Measurements from ENCODE around the gene ARSB. TPM values are rescaled to one million over a fixed set of nuclear protein-coding genes. Genes with fewer than 3 reads are reported as not detected.

ARSB gene
- total and polyA plus RNA-seq, 5 experiments from 2014 or later, result 2.2 to 4.7 (median 4.1) TPM

DNA sequence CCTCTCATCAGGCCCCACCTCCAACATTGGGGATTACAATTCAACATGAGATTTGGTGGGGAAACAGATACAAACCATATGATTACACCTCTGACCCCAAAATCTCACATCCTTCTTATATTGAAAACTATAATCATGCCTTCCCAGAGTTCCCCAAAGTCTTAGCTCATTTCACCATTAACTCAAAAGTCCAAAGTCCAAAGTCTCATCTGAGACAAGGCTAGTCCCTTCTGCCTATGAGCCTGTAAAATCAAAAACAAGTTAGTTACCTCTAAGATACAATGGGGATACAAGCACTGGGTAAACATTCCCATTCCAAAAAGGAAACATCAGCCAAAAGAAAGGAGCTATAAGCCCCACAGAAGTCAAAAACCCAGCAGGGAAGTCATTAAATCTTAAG lies 26.8 kb upstream of the ARSB start:
- POLR2A ChIA-PET, result no interaction called here

DNA sequence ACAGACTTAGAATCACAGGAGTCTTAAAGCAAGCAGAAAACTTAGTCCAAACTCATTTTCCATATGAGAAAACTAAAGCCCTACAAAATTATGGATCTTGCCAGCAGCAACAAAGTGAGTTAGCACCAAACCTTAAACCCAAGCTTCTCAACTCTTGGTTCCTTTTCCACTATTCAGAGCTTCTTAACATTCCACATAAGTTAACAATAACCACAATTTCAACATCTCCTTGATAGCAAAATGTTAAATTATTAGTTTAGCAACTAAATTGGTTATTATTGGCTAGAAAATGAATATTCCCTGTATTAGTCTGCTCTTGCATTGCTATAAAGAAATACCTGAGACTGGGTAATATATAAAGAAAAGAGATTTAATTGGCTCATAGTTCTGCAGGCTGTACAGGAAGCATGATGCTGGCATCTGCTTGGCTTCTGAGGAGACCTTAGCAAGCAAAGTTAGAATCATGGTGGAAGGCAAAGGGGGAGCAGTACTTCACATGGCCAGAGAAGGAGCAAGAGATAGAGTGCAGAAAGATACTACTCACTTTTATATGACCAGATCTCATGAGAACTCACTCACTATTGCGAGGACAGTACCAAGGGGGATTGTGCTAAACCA lies 26.2 kb upstream of the ARSB start:
- POLR2A ChIA-PET, result no interaction called here
- ATAC-seq (peak in 1 of 2 donors; percentile 32), DNase-seq (no peak)
- peaks cover 0 to 13% (median 5%) of the 10 kb centered on the region in 3 donors for H3K36me3 Mint-ChIP-seq
- H3K9me3 Mint-ChIP-seq, result peaks cover 0 to 20% (median 10%) of the 10 kb centered on the region in 9 donors
- H3K27me3 Mint-ChIP-seq, result peaks cover 6 to 15% (median 10%) of the 10 kb centered on the region in 5 donors
- H3K4me1 Mint-ChIP-seq, result no peaks in the 10 kb centered on the region
- no peak overlapping the region for H3K27ac Mint-ChIP-seq
- no peak overlapping the region for H3K4me3 Mint-ChIP-seq

More for the DNA sequence above, 26.8 kb upstream of the ARSB start:
- no peaks in the 10 kb centered on the region for H3K4me1 Mint-ChIP-seq
- peaks cover 0 to 20% (median 10%) of the 10 kb centered on the region in 9 donors for H3K9me3 Mint-ChIP-seq
- DNase-seq (no peak), ATAC-seq (no peak)
- no peak overlapping the region for H3K4me3 Mint-ChIP-seq
- H3K27ac Mint-ChIP-seq, result no peak overlapping the region
- peaks cover 6 to 12% (median 9%) of the 10 kb centered on the region in 5 donors for H3K27me3 Mint-ChIP-seq
- peaks cover 0 to 13% (median 5%) of the 10 kb centered on the region in 3 donors for H3K36me3 Mint-ChIP-seq

DNA sequence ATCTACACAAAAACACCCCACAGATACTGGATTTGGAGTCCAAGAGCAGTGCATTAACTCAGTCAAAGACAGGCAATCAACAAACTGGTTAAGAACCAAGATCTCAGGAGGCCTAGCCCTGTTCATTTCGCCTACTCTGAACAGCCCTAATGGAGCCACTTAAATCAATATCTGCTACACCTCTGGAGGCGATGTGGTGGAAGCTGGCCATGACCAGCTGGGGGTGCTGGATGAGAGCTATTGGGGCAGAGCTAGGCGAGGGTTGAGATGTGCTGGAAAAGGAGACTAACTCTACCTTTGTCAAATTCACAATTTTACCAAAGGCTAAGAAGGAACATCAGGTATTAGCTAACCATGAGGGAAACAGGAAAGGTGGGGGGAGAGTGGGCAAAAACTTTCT lies 23.3 kb upstream of the ARSB start:
- POLR2A ChIA-PET, result no interaction called here
- ATAC-seq (no peak), DNase-seq (no peak)
- no peak overlapping the region for H3K4me3 Mint-ChIP-seq
- H3K27me3 Mint-ChIP-seq, result peaks cover under 1 to 13% (median 9%) of the 10 kb centered on the region in 5 donors
- H3K4me1 Mint-ChIP-seq, result no peaks in the 10 kb centered on the region
- peaks cover 0 to 7% (median 5%) of the 10 kb centered on the region in 3 donors for H3K36me3 Mint-ChIP-seq
- peaks cover 0 to 15% (median 8%) of the 10 kb centered on the region in 9 donors for H3K9me3 Mint-ChIP-seq
- H3K27ac Mint-ChIP-seq, result no peak overlapping the region

DNA sequence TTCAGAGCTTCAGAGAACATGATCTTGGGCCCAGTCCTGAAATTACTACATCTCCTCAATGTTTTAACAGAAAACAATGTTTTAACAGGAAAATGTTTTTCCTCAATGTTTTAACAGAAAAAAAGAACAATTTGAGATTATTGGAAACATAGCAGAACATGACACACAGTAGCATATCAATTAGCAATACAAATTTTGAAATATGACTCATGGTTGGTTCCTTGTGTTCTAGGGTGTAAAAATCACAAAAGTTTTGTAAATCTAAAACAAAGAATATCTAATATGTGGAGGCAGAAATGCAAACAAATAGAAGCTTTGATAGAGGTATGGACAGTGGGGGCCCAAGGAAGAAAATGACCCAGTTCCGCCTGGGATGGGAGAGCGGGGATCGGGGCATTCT lies 22.8 kb upstream of the ARSB start:
- Mint-ChIP-seq H3K27ac (no peak overlapping the region), H3K4me1 (no peaks in the 10 kb centered on the region)

DNA sequence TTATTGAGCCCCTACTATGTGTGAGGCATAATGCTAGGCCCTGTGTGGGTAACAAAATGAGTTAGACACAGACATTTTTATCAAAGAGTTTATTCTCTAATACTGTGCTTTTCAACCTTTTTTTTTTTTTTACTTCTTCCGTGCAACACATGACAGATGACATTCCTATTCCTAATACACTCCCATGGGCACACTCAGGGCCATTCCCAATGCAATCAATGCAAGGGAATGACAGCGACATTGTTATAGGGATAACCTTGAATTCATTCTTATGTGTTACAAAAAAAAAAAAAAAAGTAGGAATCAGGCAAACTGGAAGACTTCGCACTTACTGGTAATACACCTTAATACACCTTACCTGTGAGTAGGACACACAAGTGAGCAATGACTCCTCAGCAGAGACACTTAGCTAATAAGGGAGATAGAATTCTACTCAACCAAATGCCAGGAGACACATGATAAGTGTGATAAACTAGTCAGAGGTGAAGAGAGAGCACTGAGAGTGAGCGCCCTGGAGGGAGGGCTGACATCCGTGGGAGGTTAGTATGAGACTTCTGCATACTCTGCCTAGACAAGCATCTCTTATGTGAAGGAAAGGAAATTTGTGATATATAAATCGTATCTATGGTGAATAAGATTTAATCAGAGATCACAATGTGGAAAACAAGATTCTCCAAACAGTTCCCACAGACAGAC lies 21.0 kb upstream of the ARSB start:
- Mint-ChIP-seq H3K27ac (no peak overlapping the region), H3K4me1 (no peaks in the 10 kb centered on the region), H3K4me3 (no peak overlapping the region), H3K9me3 (no peaks in the 10 kb centered on the region), H3K36me3 (no peaks in the 10 kb centered on the region), H3K27me3 (peaks cover 7 to 27% (median 12%) of the 10 kb centered on the region in 5 donors)
- ATAC-seq (no peak), DNase-seq (no peak)
- POLR2A ChIA-PET, result no interaction called here

More for the DNA sequence above, 22.8 kb upstream of the ARSB start:
- Mint-ChIP-seq H3K9me3 (peaks cover 0 to 10% (median 3%) of the 10 kb centered on the region in 9 donors), H3K27me3 (peaks cover 5 to 18% (median 10%) of the 10 kb centered on the region in 5 donors), H3K36me3 (peaks cover 0 to 3% (median 2%) of the 10 kb centered on the region in 3 donors), H3K4me3 (no peak overlapping the region)
- POLR2A ChIA-PET, result no interaction called here
- DNase-seq, result no peak
- no peak for ATAC-seq

DNA sequence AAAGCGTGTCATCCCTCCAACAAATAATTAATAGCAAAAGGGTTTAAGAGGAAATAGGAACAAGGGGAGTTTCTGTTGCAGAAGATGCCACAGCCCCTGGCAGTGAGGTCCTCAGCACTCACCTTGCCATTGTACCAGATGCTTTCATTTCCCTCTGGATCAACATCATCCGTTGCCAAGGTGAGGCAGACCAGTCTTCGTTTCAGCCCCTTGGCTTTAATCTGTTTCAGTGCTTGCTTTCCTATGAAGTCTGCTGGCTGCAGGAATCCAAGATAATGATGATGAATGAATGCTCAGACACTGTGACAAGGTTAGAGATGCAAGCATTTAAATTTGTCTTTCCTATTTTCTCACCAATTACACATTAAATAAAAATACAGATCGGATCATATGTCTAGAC lies 20.0 kb upstream of the ARSB start:
- H3K4me1 Mint-ChIP-seq, result no peaks in the 10 kb centered on the region
- no peak overlapping the region for H3K4me3 Mint-ChIP-seq
- POLR2A ChIA-PET, result no interaction called here
- H3K27ac Mint-ChIP-seq, result no peak overlapping the region
- no peaks in the 10 kb centered on the region for H3K9me3 Mint-ChIP-seq
- ATAC-seq (no peak), DNase-seq (no peak)
- H3K36me3 Mint-ChIP-seq, result no peaks in the 10 kb centered on the region
- H3K27me3 Mint-ChIP-seq, result peaks cover 7 to 27% (median 14%) of the 10 kb centered on the region in 5 donors

DNA sequence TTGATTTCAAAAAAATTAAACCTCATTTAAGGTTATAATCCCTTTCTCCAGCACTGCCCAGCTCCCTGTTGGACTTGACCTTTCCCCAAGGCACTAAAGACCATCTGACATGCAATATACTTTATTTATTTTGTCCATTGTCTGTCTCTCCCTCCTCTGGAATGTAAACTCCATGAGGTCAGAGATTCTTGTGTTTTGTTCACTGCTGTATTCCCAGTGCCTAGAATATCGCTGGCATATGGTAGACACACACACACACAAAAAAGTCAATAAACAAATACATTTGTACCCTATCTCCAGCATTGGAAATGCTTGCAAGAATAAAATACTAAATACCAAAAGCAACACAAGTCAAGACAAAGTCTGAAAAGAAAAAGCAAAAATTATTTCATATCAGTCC lies 17.3 kb upstream of the ARSB start:
- no peaks in the 10 kb centered on the region for H3K36me3 Mint-ChIP-seq
- peaks cover 8 to 27% (median 16%) of the 10 kb centered on the region in 5 donors for H3K27me3 Mint-ChIP-seq
- no peak overlapping the region for H3K4me3 Mint-ChIP-seq
- H3K9me3 Mint-ChIP-seq, result no peaks in the 10 kb centered on the region
- POLR2A ChIA-PET, result interaction anchor here (1.6 kb wide), 1 partner anchor 18 kb away, joined by 6 read pairs; the partner anchor contains the start of gene ARSB
- H3K27ac Mint-ChIP-seq, result no peak overlapping the region
- DNase-seq (no peak), ATAC-seq (no peak)
- no peaks in the 10 kb centered on the region for H3K4me1 Mint-ChIP-seq

DNA sequence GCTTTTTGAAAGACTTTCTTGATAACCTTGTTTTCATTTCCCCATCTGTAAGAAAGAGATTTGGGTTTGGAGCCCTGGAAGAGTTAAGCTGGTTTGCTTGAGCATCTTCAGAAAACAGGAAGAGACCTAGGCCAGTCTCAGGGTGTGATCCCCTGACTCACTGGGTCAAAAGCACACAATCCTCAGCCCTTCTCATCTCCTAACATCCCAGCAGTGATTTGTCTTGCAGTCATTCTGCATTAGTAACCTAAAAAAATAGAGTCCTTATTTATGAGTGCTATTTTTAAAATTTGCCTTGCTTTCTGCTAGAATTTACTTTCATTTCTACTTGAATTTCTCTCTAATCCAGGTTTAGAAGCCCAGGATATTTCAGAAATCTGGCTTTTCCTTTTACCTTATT lies 16.4 kb upstream of the ARSB start:
- H3K4me3 Mint-ChIP-seq, result no peak overlapping the region
- H3K27me3 Mint-ChIP-seq, result peaks cover 8 to 25% (median 16%) of the 10 kb centered on the region in 5 donors
- no peaks in the 10 kb centered on the region for H3K4me1 Mint-ChIP-seq
- DNase-seq (no peak), ATAC-seq (no peak)
- peak overlapping the region in 1 of 10 donors; percentile 23 for H3K27ac Mint-ChIP-seq
- no peaks in the 10 kb centered on the region for H3K9me3 Mint-ChIP-seq
- POLR2A ChIA-PET, result interaction anchor here (1.6 kb wide), 1 partner anchor 17 kb away, joined by 6 read pairs; the partner anchor contains the start of gene ARSB
- no peaks in the 10 kb centered on the region for H3K36me3 Mint-ChIP-seq

DNA sequence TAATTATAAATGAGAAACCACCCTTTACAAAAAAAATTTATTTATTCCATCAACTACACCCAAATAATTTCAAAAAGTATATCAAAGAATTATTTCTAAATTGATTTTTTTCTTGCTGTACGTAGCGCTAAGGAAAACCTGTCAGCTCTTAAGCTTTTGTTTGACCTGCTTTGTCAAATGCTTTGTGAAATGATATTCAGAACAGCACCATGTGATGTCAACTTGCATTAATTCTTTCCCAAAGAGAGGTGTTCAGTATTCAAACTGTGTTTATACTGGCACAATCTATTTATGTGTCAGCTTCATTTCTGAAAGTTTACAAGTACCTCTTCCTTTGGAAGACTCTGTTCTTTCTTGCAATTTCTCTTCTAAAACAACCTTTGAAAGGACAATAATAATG lies 12.0 kb upstream of the ARSB start:
- Mint-ChIP-seq H3K4me3 (no peak overlapping the region), H3K27me3 (peaks cover 0 to 9% (median 5%) of the 10 kb centered on the region in 5 donors), H3K4me1 (peaks cover 7 to 25% (median 20%) of the 10 kb centered on the region in 4 donors), H3K9me3 (peaks cover 0 to 7% (median 0%) of the 10 kb centered on the region in 9 donors), H3K27ac (no peak overlapping the region), H3K36me3 (peaks cover 0 to 4% (median 0%) of the 10 kb centered on the region in 3 donors)
- POLR2A ChIA-PET, result no interaction called here
- DNase-seq, result no peak
- ATAC-seq, result no peak

DNA sequence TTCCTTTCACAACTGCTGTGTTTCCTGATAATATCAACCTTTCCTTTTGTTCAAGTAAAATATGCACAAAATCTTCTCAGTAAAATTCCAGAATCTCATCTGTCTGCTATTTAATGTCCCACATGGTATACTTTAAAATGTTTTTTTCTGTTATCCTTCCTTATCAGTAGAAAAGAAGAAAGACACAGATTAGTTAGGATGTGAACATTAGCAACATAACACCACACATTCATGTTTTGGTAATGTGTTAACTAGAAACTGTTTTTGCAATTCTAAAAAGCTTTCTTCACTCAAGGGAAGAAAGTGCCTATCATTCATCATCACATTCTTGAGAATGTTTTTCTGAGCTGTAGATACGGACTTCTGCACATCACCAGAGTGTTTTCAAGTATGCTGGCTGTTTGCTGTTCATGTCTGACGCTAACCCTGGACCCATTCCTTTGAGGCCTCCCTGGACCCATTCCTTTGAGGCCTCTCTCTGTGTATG lies 10.5 kb upstream of the ARSB start:
- Mint-ChIP-seq H3K27ac (no peak overlapping the region), H3K4me1 (peaks cover 9 to 26% (median 21%) of the 10 kb centered on the region in 4 donors), H3K36me3 (peaks cover 0 to 4% (median 0%) of the 10 kb centered on the region in 3 donors), H3K4me3 (no peak overlapping the region), H3K27me3 (peaks cover 0 to 7% (median 0%) of the 10 kb centered on the region in 5 donors), H3K9me3 (peaks cover 0 to 7% (median 0%) of the 10 kb centered on the region in 9 donors)
- DNase-seq (no peak), ATAC-seq (no peak)
- POLR2A ChIA-PET, result interaction anchor here (1.0 kb wide), 1 partner anchor 10 kb away, joined by 3 read pairs; no protein-coding TSS in a partner anchor

DNA sequence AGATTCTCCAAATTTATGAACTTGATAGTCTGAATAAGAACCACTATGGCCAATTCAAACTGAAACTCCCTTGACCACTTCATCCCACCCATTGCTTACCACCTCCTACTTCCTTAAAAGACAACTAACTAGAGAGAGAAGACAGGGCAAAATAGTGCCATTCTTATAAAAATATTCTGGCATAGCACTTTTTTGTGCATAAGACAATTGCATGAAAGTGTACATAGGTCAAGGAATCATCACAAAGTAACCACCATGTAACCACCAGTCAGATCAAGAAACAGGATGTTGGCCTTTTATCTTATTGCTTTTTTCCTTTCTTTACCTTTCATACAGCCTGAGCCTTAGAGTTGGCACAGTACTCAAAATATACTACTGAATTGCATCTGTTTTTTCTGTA lies 8.1 kb upstream of the ARSB start:
- Mint-ChIP-seq H3K9me3 (peaks cover 0 to 7% (median 0%) of the 10 kb centered on the region in 9 donors), H3K36me3 (peaks cover 0 to 4% (median 0%) of the 10 kb centered on the region in 3 donors), H3K27ac (no peak overlapping the region), H3K4me3 (peak overlapping the region in 6 of 10 donors; percentile 12 to 58 (median 40)), H3K4me1 (peaks cover 9 to 26% (median 21%) of the 10 kb centered on the region in 4 donors), H3K27me3 (peaks cover 0 to 1% (median 0%) of the 10 kb centered on the region in 5 donors)
- ATAC-seq (peak; percentile 75 to 83), DNase-seq (peak in 2 of 10 donors; percentile 40 to 43)
- POLR2A ChIA-PET, result no interaction called here

DNA sequence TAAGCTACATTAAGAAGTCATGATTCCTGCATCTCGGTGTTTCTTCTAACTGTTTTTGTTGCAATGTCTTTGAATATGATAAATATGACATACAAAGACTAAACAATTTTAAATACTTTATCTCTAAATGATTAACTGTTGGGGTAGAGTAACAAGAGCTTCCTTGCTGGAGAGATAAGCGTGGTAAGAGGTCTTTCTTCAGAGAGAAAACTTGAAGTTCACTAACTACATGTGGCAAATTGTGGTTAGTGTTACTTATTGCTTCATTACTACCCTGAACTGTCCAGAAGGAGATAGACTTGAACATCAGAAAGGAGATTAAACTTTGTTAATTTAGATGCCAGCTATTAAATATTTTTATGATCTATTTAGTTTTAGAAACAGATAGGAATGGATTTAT lies 7.0 kb upstream of the ARSB start:
- peaks cover 9 to 26% (median 21%) of the 10 kb centered on the region in 4 donors for H3K4me1 Mint-ChIP-seq
- H3K27me3 Mint-ChIP-seq, result peaks cover 0 to 1% (median 0%) of the 10 kb centered on the region in 5 donors
- POLR2A ChIA-PET, result no interaction called here
- DNase-seq (no peak), ATAC-seq (no peak)
- no peak overlapping the region for H3K27ac Mint-ChIP-seq
- peaks cover 0 to 4% (median 0%) of the 10 kb centered on the region in 3 donors for H3K36me3 Mint-ChIP-seq
- peaks cover 0 to 7% (median 0%) of the 10 kb centered on the region in 9 donors for H3K9me3 Mint-ChIP-seq
- no peak overlapping the region for H3K4me3 Mint-ChIP-seq

DNA sequence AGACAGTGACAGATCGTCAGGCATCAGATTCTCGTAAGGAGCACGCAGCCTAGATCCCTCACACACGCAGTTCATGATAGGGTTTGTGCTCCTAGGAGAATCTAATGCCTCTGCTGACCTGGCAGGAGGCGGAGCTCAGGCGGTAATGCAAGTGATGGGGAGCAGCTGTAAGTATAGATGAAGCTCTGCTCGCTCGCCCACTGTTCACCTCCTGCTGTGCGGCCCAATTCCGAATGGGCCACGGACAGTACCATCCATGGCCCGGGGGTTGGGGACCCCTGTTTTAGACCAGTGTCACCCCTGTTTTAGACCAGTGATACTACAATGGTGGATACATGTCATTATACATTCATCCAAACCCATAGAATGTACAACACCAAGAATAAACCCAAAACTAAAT lies 4.0 kb upstream of the ARSB start:
- Mint-ChIP-seq H3K27ac (no peak overlapping the region), H3K36me3 (no peaks in the 10 kb centered on the region), H3K27me3 (no peaks in the 10 kb centered on the region), H3K4me1 (peaks cover 6 to 33% (median 27%) of the 10 kb centered on the region in 4 donors), H3K4me3 (no peak overlapping the region), H3K9me3 (no peaks in the 10 kb centered on the region)
- ATAC-seq (no peak), DNase-seq (no peak)
- POLR2A ChIA-PET, result no interaction called here
